IPS-NIHi11 (cell line): ENCODE measurements around the gene PGAM2.
"Not testable (repeated sequence)": the region's sequence is repeated elsewhere in the genome, so short reads cannot be mapped to it uniquely, and the experiment has no call there.

Source experiments
- DNase-seq: peaks from one replicate; pipeline ENCODE4 v3.0.0; 2012; ENCODE audit warnings: mixed read lengths, low spot score

The PGAM2 gene

GRCh38 chr7:44050915-44051560 lies 14.3 kb downstream of the PGAM2 start:
- DNase-seq: no peak

DNA sequence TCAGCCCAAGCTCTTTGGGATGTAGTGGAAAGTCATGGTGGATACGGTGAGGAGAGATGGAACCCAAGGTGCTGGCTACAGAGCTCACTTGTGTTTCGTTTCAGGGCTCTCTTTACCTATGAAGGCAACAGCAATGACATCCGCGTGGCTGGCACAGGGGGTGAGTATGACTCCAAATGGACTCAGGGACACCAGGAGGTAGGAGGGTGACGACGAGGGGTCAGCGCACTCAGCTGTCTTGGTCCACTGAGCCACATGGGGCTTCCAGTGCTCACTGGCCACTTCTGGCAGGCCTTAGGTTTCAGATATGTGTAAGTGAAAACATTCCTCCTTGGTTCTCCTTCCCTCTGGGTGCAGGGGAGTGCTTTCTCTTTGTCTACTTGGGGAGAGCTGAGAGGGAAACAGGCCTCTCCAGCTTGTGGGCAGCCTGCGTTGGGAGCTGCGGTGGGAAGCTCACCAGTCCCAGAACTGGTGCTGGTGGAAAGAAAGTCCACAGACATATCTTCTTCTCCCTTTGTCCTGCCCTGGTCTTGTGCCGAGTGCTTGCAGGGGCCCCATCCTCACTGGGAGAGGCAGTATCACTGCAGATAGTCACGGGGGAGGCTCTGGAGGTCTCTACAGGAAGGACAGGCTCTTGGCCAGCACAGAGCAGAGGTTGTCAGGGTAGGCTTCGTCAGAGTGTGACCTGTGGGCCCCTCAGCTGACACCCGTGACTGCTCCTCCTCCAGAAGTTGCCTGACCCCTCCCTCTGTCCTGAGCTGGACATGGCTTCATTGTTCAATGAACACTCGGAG lies 15.0 kb downstream of the PGAM2 start:
- DNase-seq: no peak

DNA sequence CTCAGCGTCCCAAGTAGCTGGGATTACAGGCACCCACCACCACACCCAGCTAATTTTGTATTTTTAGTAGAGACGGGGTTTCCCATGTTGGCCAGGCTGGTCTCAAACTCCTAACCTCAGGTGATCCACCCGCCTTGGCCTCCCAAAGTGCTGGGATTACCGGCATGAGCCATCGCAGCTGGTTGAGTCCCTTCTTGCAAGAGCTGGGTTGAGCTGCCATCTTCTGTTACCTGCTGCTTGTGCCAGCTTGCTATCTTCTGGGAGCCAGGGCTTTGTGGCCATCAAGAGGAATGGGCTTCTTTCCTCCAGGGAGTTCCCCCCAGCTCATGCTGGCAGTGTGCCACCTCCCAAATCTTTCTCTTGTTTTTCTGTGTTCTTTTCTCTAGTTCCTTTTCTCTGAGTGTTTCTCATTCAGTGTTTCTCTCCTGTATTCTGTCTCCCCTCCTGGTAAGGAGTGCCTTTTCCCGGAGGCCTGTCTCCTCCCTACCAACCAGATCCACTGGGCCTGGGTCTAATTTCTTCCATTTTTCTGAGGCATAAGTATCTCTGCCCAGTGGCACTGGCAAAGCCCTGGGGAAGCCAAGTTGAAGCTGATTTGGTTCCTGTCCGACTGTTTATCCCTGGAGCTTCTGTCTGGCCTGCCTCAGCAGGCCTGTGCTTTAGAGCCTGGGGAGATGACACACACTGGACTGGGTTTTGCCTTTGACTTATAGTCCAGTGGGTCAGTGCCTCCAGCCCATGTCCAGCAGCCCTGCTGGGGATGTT lies 17.2 kb downstream of the PGAM2 start:
- DNase-seq: no peak

GRCh38 chr7:44046321-44047061 lies 18.9 kb downstream of the PGAM2 start:
- no peak for DNase-seq

- DNase-seq: no peak
Observed at GRCh38 chr7:44045226-44046014, 19.9 kb downstream of the PGAM2 start.

GRCh38 chr7:44044315-44045225 lies 20.8 kb downstream of the PGAM2 start, which contains the start of gene DBNL:
Gene DBNL (plus strand): TSS chr7:44044702. CDS start chr7:44044738, 36 bp downstream.
- DNase-seq: peak; percentile 95

GRCh38 chr7:44043902-44044301 lies 21.5 kb downstream of the PGAM2 start:
- no peak for DNase-seq

- no peak for DNase-seq
Observed at GRCh38 chr7:44042221-44042620, 23.1 kb downstream of the PGAM2 start.

- not testable (repeated sequence) for DNase-seq
Observed at GRCh38 chr7:44040493-44040891, 24.9 kb downstream of the PGAM2 start.

DNA sequence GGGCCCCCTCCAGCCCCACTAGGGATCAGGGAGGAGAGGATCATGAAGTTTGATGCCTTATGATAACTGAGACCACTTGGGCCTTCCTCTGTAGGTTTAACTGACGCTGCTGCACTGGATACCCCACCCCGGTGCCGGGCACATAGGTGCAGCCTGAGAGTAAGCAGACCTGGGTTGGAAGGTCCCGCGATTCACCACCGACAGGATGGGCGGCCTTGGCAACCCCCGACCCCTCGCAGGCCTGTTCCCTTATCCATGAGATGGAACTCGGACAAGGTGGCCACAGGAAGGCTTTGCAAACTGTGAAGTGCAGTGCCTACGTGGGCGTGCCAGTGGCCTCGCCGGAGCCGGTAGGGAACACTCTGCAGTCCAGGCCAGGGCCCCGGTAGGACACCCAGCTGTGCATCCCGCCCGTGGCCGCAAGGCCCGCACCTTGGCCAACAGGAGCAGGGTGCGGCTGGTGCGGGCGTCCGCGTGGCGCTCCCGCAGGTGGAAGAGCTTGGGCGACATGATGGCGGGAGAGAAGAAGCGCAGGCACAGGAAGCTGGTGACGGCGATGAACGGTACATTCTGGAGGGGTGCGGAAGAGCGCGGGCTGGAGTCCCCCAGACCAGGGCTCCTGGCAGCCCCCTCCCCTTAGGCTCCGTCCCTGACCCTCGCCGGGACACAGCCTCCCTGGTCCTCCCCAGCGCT lies 25.4 kb downstream of the PGAM2 start:
- not testable (repeated sequence) for DNase-seq

DNA sequence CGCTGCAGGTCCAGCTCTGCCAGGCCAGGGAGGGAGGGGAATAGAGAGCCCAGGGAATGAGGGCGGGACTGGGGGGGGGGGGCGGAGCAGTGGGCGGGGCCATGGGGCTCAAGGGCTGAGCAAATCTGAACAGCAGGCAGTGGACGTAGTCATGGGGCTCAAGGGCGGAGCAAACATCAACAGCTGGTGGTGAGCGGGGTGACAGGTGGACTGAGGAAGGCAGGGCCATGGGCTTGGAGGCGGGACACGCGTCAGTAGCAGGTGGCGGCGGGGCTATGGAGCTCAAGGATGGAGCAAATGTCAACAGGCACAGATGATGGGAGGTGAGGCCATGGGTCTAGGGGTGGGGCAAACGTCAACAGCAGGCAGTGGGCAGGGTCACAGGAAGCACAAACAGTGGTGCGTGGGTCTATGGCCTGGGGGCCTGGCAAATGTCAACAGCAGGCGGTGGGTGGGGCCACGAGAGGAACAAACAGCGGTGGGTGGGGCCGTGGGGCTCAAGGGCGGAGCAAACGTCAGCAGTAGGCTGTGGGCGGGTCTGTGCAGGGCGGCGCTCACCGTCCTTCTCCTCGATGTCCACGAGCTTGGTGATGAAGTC lies 26.3 kb downstream of the PGAM2 start:
- peak; percentile 56 for DNase-seq

GRCh38 chr7:44038553-44038952 lies 26.8 kb downstream of the PGAM2 start:
- DNase-seq: not testable (repeated sequence)

GRCh38 chr7:44037951-44038350 lies 27.4 kb downstream of the PGAM2 start:
- DNase-seq: not testable (repeated sequence)

GRCh38 chr7:44036364-44036763 lies 29.0 kb downstream of the PGAM2 start:
- not testable (repeated sequence) for DNase-seq

GRCh38 chr7:44033971-44034844 lies 31.2 kb downstream of the PGAM2 start:
- not testable (repeated sequence) for DNase-seq

GRCh38 chr7:44032031-44032430 lies 33.3 kb downstream of the PGAM2 start:
- DNase-seq: not testable (repeated sequence)

GRCh38 chr7:44031319-44031718 lies 34.0 kb downstream of the PGAM2 start:
- not testable (repeated sequence) for DNase-seq

- DNase-seq: not testable (repeated sequence)
Observed at GRCh38 chr7:44030029-44030428, 35.3 kb downstream of the PGAM2 start.
